ENCODE data around the gene DEUP1.

GRCh38 chr11:93303689-93304088 lies 26.9 kb upstream of the DEUP1 start:
- no peak for TF ChIP-seq CTCF (IDR thresholded peaks at IDR 0.05)
- no peak for TF ChIP-seq POLR2A (IDR thresholded peaks at IDR 0.05)
